ENCODE measurements around the gene TRMT11. TPM values are rescaled to one million over a fixed set of nuclear protein-coding genes. Genes with fewer than 3 reads are reported as not detected.
A peak's percentile ranks its signal among the peaks of the same experiment; 100 is the strongest.

Gene TRMT11
- total and polyA plus RNA-seq, 10 of the 15 experiments (the other 5 are each of a cell fraction or from before 2014, with no cell fraction given) = 34.0 to 81.1 (median 43.7) TPM

- DNase-seq (ENCODE audit: low read depth, low spot score) (no peak), ATAC-seq (no peak), FAIRE-seq (no peak)
- Histone ChIP-seq H3K27ac (ENCODE audit: control insufficient read depth, insufficient read depth) (peak overlapping the region; percentile 95), H4K20me1 (ENCODE audit: control insufficient read depth, insufficient read depth) (no peaks in the 10 kb centered on the region), H3K4me2 (ENCODE audit: control insufficient read depth, insufficient read depth) (peak overlapping the region; percentile 87), H3K36me3 (ENCODE audit: control insufficient read depth in 2 of 2, insufficient read depth in 2 of 2, low read length in 1 of 2) (no peaks in the 10 kb centered on the region), H3K4me1 (ENCODE audit: control insufficient read depth, insufficient read depth, low read length) (peaks cover 5% of the 10 kb centered on the region; the same call in 1 of the 2 replicates), H3K9me3 (replicated peaks; ENCODE audit: control insufficient read depth, insufficient read depth, low read length) (no peaks in the 10 kb centered on the region), H3K9ac (ENCODE audit: control insufficient read depth, insufficient read depth, low read length) (peak overlapping the region; percentile 99), H3K27me3 (replicated peaks in 1 of 2; ENCODE audit: control insufficient read depth in 2 of 2, insufficient read depth in 2 of 2, low read length in 1 of 2) (no peaks in the 10 kb centered on the region), H2AFZ (ENCODE audit: control insufficient read depth, low read depth, low read length) (peak overlapping the region; percentile 97), H3K4me3 (peak overlapping the region; percentile 85), H3K79me2 (ENCODE audit: control insufficient read depth, insufficient read depth, low read length) (peaks cover 53% of the 10 kb centered on the region)
- SMC1A ChIA-PET (ENCODE audit: uncharacterized antibody, unreplicated experiment) = interaction anchor here (0.9 to 3.6 kb wide), 13 partner anchors 9 to 207 kb away, joined by 3 to 26 read pairs (median 7); partner anchors contain the start of genes HINT3 and NCOA7
- BruUV-seq (replicated peaks) = no TSS peak
- WGBS (ENCODE audit: insufficient coverage, insufficient replicate concordance, low lambda C conversion rate, missing lambda C conversion rate) = 64% methylated on average over 4 of the region's 4 CpGs
- no peak for TF ChIP-seq E2F8 (IDR thresholded peaks at IDR 0.05; ENCODE audit: low read depth, partially characterized antibody)
- TF ChIP-seq HDGF (IDR thresholded peaks at IDR 0.05) = no peak
- TF ChIP-seq TAF1 (IDR thresholded peaks at IDR 0.05; ENCODE audit: borderline replicate concordance, low read depth, low read length) = no peak
- no peak for TF ChIP-seq KLF5 (IDR thresholded peaks at IDR 0.05; ENCODE audit: partially characterized antibody)
- no peak for TF ChIP-seq SPI1 (IDR thresholded peaks at IDR 0.05; ENCODE audit: borderline replicate concordance, insufficient read depth, low read depth, low read length)
- no peak for TF ChIP-seq NFYA (IDR thresholded peaks at IDR 0.05; ENCODE audit: borderline replicate concordance, low read depth, low read length)
- TF ChIP-seq EP300 (IDR thresholded peaks at IDR 0.05; ENCODE audit: borderline replicate concordance in 1 of 2, control insufficient read depth in 1 of 2, low read depth in 2 of 2, low read length in 2 of 2) = no peak
- no peak for TF ChIP-seq LARP7 (IDR thresholded peaks at IDR 0.05)
- TF ChIP-seq EED (IDR thresholded peaks at IDR 0.05; ENCODE audit: low read depth) = no peak
- no peak for TF ChIP-seq WRNIP1 (IDR thresholded peaks at IDR 0.05; ENCODE audit: borderline replicate concordance, low read depth, low read length)
- TF ChIP-seq EZH2 (IDR thresholded peaks at IDR 0.05; ENCODE audit: borderline replicate concordance, control insufficient read depth, low read depth, low read length) = no peak
- no peak for TF ChIP-seq SIX5 (IDR thresholded peaks at IDR 0.05; ENCODE audit: low read depth, low read length, severe bottlenecking)
- no peak for TF ChIP-seq MTA2 (IDR thresholded peaks at IDR 0.05; ENCODE audit: low read depth)
- TF ChIP-seq MYB (IDR thresholded peaks at IDR 0.05; ENCODE audit: borderline replicate concordance, low read depth, low read length) = no peak
- no peak for TF ChIP-seq BCLAF1 (IDR thresholded peaks at IDR 0.05)
- TF ChIP-seq NBN (IDR thresholded peaks at IDR 0.05) = no peak
- TF ChIP-seq IKZF2 (IDR thresholded peaks at IDR 0.05) = no peak
- RAD21 ChIA-PET (ENCODE audit: unreplicated experiment) = interaction anchor here (1.0 to 3.6 kb wide), 8 partner anchors 9 to 208 kb away, joined by 4 to 21 read pairs (median 7); partner anchors contain the start of genes HINT3 and NCOA7
- intact Hi-C loops (cut with micrococcal nuclease; ENCODE audit: unreplicated experiment) = loop anchor here (5.0 kb wide), 2 partner anchors 188 to 203 kb away; no protein-coding TSS in a partner anchor
- POLR2A ChIA-PET = interaction anchor here (1.0 to 2.4 kb wide), 11 partner anchors 10 to 640 kb away, joined by 3 to 13 read pairs (median 8); partner anchors contain the start of genes HINT3 and NCOA7
- CTCF ChIA-PET = interaction anchor here (1.0 to 4.0 kb wide), 10 partner anchors 10 to 207 kb away, joined by 3 to 44 read pairs (median 6); partner anchors contain the start of gene NCOA7
- in situ Hi-C loops (cut with MboI) = no loop called here
These were observed 818 bp upstream of the TRMT11 start for GRCh38 chr6:125985522-125985921.
